ENCODE data around the gene RTN4RL2. TPM values are rescaled to one million over a fixed set of nuclear protein-coding genes. Genes with fewer than 3 reads are reported as not detected.

Gene RTN4RL2
- total RNA-seq: 1 to 10 TPM in 2 of 3 donors, under 1 TPM in 1; 0.32 to 2.3 (median 1.8) TPM

DNA sequence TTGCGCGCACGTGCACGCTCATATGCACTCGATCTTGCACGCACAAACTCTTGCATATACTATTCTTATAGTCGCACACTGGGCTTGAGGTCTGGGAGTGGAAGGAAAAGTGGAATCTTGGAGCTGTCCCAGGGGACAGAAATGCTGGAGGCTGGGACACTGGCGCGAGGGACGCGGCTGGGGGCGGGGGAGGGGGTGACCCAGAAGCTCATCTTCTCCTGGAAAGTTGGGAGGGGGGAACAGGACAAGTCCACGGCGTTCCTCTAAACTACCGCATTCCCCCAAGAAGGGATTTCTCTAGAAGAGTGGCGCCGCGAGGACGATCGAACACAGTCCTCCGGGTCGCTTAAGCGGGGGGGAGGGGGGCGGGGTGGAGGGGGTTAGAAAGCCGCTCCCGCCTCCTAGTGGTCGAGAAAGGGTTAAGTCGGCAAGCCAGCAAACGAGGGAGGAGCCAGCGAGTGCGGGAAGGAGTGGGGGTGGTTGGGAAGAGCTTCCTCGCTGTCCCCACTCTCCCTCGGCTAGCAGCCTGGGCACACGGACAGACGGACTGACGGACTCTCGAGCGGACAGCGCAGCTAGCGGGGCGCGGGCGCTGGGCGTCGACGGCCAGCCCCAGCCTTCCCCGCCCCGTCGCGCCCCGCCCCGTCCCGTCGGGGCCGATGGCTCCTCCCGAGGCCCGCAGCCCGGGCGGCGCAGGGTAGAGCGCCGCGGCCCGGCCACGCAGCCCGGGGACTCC is at the start of gene RTN4RL2:
RTN4RL2 (plus strand) TSS at position 507 of the 736 bp plus-strand sequence. CDS start 338 bp downstream, outside the sequence.
- Histone ChIP-seq H3K4me3 (peak within 1 kb of the TSS; percentile 30 to 72 (median 56)), H3K4me1 (peaks cover 6 to 26% of the 10 kb centered on the region in 2 donors), H3K9me3 (no peaks in the 10 kb centered on the region), H3K36me3 (no peaks in the 10 kb centered on the region), H3K27me3 (peaks cover 0 to 19% of the 10 kb centered on the region in 2 donors), H3K27ac (no peak within 1 kb of the TSS)
- TF ChIP-seq POLR2A (IDR thresholded peaks at IDR 0.05) (no peak), POLR2AphosphoS5 (IDR thresholded peaks at IDR 0.05) (no peak)
- TF ChIP-seq, protein P1, sequence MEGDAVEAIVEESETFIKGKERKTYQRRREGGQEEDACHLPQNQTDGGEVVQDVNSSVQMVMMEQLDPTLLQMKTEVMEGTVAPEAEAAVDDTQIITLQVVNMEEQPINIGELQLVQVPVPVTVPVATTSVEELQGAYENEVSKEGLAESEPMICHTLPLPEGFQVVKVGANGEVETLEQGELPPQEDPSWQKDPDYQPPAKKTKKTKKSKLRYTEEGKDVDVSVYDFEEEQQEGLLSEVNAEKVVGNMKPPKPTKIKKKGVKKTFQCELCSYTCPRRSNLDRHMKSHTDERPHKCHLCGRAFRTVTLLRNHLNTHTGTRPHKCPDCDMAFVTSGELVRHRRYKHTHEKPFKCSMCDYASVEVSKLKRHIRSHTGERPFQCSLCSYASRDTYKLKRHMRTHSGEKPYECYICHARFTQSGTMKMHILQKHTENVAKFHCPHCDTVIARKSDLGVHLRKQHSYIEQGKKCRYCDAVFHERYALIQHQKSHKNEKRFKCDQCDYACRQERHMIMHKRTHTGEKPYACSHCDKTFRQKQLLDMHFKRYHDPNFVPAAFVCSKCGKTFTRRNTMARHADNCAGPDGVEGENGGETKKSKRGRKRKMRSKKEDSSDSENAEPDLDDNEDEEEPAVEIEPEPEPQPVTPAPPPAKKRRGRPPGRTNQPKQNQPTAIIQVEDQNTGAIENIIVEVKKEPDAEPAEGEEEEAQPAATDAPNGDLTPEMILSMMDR (IDR thresholded peaks at IDR 0.05): no peak
- intact Hi-C loops (cut with DNase I; ENCODE audit: low total_unique reads): no loop called here
- DNase-seq (ENCODE audit: low spot score in 2 of 2): no peak

DNA sequence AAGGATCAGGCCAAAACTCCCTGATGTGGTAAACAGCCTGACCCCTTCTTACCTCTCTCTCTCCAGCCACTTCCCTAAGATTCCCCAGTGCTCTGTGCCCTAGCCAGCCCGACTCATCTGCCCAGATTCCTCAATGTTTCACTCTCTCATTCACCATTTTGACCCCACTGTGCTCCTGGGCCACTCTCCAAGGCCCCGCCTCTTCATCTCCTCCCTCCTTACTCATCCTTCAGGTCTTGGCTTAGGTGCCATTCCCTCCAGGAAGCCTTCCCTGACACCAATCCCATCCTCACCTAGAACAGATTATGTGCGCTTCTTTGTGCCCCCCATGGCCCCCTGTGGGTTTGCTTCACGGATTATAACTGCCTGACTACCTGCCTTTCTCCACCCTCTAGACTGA is 46.6 kb upstream of the RTN4RL2 start:
- H3K9me3 ChIP-seq: no peaks in the 10 kb centered on the region
- no peak overlapping the region for H3K27ac ChIP-seq
- no peaks in the 10 kb centered on the region for H3K27me3 ChIP-seq
- TF ChIP-seq, protein P1 (IDR thresholded peaks at IDR 0.05): no peak
- TF ChIP-seq POLR2A (IDR thresholded peaks at IDR 0.05) (no peak), POLR2AphosphoS5 (IDR thresholded peaks at IDR 0.05) (no peak)
- H3K36me3 ChIP-seq: peaks cover 21% of the 10 kb centered on the region
- no peak for DNase-seq (ENCODE audit: low spot score in 2 of 2)
- H3K4me1 ChIP-seq: no peaks in the 10 kb centered on the region
- intact Hi-C loops (cut with DNase I; ENCODE audit: low total_unique reads): no loop called here
- no peak overlapping the region for H3K4me3 ChIP-seq

DNA sequence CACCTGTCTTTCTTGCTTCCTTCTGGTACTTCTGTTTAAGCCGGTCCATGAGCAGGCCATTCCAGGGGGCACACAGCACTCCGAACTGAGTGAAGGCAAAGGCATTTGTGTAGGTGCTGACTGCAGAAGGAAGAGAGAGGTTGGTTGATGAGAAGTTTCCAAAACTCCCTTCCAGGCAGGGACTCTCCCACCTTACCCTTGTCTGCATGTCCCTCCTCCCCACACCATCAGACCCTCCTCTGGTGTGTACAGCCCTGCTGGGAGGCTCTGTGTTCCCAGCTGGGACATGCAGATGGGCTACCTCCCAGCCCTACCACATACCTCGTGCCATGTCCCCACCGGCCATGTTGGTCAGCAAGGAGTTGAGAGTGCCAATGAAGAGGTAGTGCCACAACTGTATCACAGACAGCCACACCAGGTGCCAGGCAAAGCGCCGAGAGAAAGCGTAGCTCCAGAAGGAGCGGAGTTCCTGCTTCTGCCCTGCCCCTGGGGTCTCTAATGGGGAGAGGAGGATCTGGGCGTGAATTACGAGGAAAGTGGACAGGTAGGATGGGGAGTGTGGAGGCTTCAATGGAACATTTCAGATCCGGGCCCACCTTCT is 45.6 kb upstream of the RTN4RL2 start:
- Histone ChIP-seq H3K36me3 (peaks cover 21% of the 10 kb centered on the region), H3K9me3 (no peaks in the 10 kb centered on the region), H3K27me3 (no peaks in the 10 kb centered on the region), H3K4me3 (no peak overlapping the region), H3K27ac (no peak overlapping the region), H3K4me1 (no peaks in the 10 kb centered on the region)
- TF ChIP-seq POLR2AphosphoS5 (IDR thresholded peaks at IDR 0.05): no peak
- TF ChIP-seq POLR2A (IDR thresholded peaks at IDR 0.05): no peak
- TF ChIP-seq, protein P1 (IDR thresholded peaks at IDR 0.05): no peak
- intact Hi-C loops (cut with DNase I; ENCODE audit: low total_unique reads): no loop called here
- no peak for DNase-seq (ENCODE audit: low spot score in 2 of 2)

DNA sequence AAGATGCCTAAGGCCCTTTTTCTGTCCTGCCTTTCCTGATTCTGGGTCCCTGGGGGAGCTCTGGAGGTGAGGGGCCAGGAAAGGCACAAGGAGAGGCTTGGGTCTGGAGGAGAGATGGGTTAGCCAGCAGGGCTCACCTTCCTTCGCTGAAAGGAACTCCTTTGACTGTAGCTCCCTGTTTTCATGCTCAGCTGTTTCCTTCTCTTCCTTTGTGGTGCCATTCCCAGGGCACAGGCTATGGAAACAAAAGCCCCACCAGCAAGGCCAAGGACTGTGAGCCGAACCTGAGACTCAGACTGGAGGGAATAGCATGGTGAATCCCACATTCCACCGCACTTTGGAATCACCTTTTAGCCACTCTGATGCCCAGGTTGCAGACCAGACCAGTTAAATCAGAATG is 43.9 kb upstream of the RTN4RL2 start:
- Histone ChIP-seq H3K4me3 (no peak overlapping the region), H3K27me3 (no peaks in the 10 kb centered on the region), H3K9me3 (no peaks in the 10 kb centered on the region), H3K36me3 (peaks cover 21% of the 10 kb centered on the region), H3K4me1 (no peaks in the 10 kb centered on the region), H3K27ac (peak overlapping the region; percentile 42 to 61)
- no peak for TF ChIP-seq POLR2A (IDR thresholded peaks at IDR 0.05)
- TF ChIP-seq POLR2AphosphoS5 (IDR thresholded peaks at IDR 0.05): no peak
- TF ChIP-seq, protein P1 (IDR thresholded peaks at IDR 0.05): no peak
- DNase-seq (ENCODE audit: low spot score in 2 of 2): no peak
- intact Hi-C loops (cut with DNase I; ENCODE audit: low total_unique reads): no loop called here

DNA sequence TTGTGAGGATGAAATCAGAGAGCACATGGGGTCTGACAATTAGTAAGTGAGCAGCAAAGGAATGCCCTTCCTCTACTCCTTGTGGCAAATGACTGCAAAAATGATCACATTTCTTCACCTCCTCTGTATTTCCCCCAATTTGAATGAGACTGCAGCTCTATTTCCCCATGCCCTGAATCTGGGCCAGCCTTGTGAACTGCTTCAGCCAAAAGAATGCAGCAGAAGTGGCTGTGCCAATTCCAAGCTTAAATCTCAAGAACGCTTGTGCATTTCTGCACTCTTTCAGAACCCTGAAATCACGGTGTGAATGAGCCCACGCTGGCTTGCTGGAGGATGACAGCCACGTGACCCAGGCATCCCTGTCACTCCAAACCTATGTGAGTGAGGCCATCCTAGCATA is 43.3 kb upstream of the RTN4RL2 start:
- Histone ChIP-seq H3K27ac (peak overlapping the region; percentile 42 to 61), H3K4me1 (no peaks in the 10 kb centered on the region), H3K27me3 (no peaks in the 10 kb centered on the region), H3K9me3 (no peaks in the 10 kb centered on the region), H3K4me3 (no peak overlapping the region), H3K36me3 (peaks cover 21% of the 10 kb centered on the region)
- intact Hi-C loops (cut with DNase I; ENCODE audit: low total_unique reads): no loop called here
- TF ChIP-seq, protein P1 (IDR thresholded peaks at IDR 0.05): no peak
- TF ChIP-seq POLR2AphosphoS5 (IDR thresholded peaks at IDR 0.05): peak in 1 of 3 donors; percentile 21
- DNase-seq (ENCODE audit: low spot score in 2 of 2): no peak
